OCI-LY1 (cell line): ENCODE measurements around the gene AHI1.

Source experiments
- EZH2 ChIP-seq: fragments of 200-600 bp; sonication (generic), shearing (Covaris generic); IDR thresholded peaks from 2 replicates; pipeline ENCODE4 v1.8.0; 2017; ENCODE audit warnings: borderline replicate concordance, mixed run types, mild to moderate bottlenecking, antibody characterized with exemption, low read length, moderate library complexity, mixed read lengths
- TF ChIP-seq, protein P1 (sequence below): fragments of 200-600 bp; sonication (generic), shearing (Covaris generic); IDR thresholded peaks from 2 replicates; pipeline ENCODE4 v1.5.1; 2017; ENCODE audit warnings: mild to moderate bottlenecking, antibody characterized with exemption, low read length, moderate library complexity, mixed read lengths

DNA sequence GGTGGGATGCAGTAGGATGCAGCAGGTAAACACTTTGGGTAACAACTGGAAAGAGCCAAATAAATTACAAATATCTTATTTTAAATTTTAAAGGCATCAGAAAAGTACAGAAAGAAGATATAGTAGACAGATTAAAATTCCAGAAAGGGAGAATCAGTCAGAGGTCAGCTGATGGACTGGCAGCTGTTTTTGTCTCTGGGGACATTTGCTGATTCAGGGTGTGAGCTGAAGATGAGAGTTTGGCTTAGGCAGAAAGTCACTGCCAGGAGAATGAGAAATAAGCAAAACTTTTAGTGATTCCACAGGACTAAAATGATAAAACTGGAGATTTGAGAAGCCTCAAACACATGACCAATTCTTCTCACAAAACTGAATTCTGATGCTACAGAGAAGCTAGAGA lies 39.5 kb downstream of the AHI1 start:
- TF ChIP-seq, protein P1, sequence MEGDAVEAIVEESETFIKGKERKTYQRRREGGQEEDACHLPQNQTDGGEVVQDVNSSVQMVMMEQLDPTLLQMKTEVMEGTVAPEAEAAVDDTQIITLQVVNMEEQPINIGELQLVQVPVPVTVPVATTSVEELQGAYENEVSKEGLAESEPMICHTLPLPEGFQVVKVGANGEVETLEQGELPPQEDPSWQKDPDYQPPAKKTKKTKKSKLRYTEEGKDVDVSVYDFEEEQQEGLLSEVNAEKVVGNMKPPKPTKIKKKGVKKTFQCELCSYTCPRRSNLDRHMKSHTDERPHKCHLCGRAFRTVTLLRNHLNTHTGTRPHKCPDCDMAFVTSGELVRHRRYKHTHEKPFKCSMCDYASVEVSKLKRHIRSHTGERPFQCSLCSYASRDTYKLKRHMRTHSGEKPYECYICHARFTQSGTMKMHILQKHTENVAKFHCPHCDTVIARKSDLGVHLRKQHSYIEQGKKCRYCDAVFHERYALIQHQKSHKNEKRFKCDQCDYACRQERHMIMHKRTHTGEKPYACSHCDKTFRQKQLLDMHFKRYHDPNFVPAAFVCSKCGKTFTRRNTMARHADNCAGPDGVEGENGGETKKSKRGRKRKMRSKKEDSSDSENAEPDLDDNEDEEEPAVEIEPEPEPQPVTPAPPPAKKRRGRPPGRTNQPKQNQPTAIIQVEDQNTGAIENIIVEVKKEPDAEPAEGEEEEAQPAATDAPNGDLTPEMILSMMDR: no peak
- TF ChIP-seq EZH2: no peak
